A172 (cell line): ENCODE measurements around the gene ENAH. TPM values are rescaled to one million over a fixed set of nuclear protein-coding genes. Genes with fewer than 3 reads are reported as not detected.
A peak's percentile ranks its signal among the peaks of the same experiment; 100 is the strongest.

Experiments
- DNase-seq: peaks from one replicate; pipeline ENCODE4 v3.0.0-alpha.2; 2015; ENCODE audit warnings: low spot score
- total RNA-seq: library from RNA; depleted of rRNA; stranded (reverse); fragments of >200 nt; shearing (Covaris generic); gene quantifications from 2 replicates; pipeline ENCODE4 v1.2.3, GENCODE V29; 2014

The ENAH gene
- total RNA-seq, 1 experiment from 2014 or later = 129 TPM

DNA sequence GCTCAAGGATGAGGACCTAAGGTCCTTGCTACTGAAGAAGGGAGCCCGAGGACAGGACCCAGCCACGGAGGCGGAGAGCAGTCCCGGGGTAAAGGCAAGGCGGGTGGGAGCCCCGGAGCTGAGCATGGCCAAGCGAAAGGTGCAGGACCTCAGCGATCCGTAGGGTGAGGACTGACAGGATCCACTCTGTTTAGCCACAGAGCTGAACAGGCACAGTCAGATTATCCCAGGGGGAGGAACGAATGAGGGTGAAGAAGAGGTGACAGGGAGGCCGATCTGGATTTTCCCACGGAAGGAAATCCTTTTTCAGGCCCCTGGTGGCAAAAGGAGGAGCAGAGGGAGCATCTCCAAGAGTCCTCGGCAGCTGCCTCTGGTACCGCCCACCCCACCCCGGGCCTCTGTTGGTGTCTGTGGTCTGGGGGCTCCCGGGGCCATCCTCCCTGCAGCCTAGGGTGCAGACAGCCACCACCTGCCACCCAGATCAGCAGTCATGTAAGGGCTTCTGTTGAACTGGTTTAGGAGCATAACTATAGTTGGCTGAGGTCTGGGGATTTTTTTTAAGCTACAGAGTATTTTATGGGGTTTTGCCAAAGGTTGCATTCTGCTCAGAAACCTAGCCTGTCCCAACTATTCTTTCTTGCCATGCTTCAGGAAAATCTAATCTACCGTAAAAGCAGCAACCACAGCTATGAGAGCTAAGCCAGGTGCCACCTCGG is 192.7 kb downstream of the ENAH start:
- DNase-seq = no peak

DNA sequence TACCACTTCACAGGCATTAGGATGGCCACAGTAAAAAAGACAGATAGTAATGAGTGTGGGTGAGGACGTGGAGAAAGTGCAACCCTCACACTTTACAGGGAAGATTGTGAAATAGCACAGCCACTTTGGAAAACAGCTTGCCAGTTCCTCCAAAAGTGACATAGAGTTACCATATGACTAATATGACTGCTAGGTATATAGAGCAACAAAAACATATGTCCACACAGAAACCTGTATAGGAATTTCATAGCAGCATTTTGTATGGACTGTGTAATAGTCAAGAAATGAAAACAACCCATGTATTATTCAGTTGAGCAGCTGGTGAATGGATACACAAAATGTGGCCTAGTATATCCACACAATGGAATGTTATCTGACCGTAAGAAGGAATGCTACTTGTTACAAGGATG is 194.7 kb downstream of the ENAH start:
- no peak for DNase-seq

DNA sequence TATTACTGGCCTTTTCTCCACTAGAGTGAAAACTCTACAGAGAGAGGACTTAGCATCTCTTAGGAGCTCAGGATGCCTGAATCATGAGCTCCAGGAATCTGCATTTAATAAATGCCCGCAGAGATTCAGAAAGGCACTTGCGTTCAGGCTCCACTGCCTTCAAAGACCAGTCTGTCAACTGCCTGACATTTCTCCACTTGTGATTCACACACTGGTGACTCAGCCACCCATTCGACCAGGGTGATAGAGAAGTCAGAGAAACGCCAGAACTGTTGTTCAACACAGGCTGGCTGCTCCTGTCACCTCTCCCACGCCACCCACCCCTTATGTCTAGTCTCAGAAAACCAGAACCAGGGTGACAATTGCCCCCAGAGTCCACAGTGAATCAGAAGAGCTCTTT is 198.2 kb downstream of the ENAH start:
- DNase-seq = peak; percentile 94

DNA sequence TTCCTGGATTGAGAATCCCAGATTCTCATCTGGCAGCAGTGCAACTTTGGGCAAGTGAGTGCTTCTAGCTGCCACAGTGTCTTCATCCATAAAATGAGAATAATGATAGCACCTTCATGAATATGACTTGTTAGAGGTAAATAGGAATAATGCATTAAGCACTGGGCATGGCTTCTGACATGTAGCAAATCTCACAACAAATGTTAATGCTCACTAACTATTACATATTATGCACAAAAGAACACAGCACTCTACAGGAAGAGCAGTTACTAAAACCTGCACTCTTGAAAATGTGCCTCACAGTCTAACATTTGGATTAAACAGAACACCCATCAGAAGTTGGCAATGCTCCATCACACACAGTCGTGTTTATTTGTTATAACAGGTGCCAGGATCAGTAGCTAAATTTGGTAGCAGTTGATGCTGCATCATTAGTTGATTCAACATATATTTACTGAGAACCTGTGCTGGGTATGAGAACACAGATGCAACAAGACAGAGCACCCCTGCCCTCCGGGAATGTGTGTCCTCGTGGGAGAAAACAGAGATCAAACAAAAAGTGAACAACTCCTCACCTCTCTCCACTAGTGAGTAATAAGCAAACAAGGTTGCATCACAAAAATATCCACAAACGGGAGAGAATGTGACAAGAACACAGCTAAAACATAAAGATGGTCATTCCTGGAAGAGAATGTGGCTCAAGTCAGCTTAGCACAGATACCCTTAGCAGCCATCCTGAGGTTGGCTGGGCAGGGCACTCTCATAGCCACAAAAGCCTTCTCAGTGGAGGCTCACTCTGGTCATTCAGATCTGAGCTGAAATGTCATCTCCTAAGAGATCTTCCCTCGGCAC is 198.9 kb downstream of the ENAH start:
- DNase-seq = peak; percentile 30

DNA sequence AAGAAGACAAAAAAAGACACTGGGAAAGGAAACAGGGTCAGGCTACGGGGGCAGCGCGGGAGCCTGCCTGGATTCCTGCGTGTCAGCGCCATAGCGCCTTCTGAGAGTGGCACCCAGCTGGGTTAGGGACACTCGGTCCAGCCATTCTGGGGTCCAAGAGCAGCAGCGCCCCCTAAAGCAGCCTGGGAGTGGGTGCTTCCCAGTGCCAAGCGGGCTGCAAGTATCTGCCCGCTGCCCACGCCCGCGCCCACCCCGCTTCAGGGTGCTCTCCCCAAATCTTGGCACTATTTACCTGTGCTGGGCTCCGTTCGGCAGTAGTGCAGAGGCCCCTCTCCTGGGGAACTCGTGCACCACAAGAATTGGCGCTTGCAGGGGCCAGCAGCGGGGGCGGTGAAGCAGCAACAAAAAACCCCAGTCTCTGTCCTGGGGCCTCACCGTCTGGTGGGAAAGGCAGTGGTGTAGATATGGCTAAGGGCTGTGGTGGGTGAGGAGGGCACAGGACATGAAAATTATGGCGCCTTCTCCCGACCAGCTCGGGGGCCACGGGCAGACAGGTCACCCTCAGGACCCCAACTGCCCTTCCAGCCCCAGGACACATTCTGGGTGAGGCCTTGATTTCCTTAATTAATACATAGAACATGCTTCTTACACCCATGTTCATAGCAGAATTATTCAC is 200.9 kb downstream of the ENAH start:
- no peak for DNase-seq

DNA sequence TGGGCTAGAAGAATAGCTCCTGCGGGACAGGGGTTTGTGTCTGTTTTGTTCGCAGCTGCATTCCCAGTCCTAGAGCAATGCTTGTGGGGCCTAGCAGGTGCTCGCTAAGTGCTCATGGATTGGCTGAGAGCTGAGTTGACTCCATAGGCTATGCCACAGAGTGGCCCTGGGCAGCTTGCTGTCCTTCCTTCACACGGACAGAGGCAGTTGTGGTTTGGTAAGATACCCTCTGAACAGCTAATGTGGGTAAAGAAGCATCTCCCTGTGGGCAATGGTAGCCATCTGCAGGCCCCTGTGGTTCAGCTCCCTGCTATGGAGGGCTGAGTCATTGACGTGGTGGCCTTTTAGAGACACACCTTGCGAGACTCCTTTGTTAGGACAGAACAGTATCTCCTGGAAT is 201.6 kb downstream of the ENAH start:
- DNase-seq = peak; percentile 72

DNA sequence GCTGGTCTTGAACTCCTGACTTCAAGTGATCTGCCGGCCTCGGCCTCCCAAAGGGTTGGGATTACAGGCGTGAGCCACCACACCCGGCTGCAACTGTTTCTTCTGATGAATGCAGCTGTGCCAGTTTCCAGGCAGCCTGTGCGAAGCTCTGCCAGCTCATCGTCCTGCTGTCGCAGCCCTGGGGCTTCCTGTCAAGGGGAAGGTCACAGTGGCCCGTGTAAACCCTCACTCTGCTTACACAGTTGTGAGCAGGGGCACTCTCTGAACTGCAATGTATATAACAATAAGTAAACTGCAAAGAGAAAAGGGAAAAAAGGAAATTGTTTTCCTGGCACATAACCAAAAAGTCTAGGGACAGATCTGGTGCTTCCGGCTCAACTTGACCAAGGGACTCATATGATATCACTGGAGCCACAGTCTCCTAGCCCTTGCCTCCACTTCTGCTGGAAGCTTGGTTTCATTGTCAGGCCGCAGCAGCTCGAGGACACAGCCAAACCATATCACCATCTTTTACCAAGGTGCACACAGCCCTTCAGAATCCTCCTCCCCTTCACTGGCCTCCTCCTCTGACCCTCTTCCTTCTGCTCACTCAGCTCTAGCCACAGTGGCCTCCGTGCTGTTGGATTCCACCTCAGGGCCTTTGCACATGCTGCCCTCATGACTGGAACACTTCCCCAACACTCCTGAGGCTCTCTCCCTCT is 202.3 kb downstream of the ENAH start:
- DNase-seq = peak; percentile 28

DNA sequence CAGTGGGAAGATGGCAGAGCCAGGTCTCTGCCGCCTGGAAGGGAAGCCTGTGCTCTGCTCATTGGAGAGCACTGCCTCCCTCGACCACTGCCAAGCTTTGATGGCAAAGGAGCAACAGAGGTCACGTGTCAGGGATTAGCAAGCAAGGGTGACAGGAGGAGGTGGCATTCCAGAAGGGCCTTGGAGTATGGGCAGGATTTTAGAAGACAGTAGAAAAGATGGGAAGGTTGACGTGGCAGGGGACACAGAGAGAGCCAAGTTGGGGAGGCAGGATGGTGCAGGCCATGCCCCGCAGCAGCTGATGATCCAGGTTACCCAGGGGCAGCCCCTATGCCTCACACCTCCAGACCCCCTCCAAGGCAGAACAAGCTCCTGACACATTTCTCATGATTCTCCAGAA is 203.1 kb downstream of the ENAH start:
- no peak for DNase-seq

DNA sequence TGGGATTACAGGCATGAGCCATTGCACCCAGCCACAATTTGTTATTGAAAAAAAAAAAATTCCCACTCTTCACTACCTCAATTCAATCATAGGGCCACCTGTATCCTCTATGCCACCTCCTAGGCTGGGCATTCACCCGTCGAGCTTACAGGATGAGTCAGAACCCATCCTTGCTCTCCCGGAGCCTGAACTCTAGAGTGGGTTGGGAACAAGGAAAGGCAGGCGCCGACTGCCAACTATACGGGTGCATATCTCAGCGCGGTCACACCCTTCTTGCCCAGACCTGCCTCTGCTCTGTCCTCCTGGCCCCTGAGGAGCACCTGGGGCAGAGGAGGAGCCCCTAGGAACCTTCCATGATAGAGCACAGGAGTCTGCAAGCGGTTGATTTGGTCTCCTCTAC is 203.7 kb downstream of the ENAH start:
- DNase-seq = peak; percentile 97

DNA sequence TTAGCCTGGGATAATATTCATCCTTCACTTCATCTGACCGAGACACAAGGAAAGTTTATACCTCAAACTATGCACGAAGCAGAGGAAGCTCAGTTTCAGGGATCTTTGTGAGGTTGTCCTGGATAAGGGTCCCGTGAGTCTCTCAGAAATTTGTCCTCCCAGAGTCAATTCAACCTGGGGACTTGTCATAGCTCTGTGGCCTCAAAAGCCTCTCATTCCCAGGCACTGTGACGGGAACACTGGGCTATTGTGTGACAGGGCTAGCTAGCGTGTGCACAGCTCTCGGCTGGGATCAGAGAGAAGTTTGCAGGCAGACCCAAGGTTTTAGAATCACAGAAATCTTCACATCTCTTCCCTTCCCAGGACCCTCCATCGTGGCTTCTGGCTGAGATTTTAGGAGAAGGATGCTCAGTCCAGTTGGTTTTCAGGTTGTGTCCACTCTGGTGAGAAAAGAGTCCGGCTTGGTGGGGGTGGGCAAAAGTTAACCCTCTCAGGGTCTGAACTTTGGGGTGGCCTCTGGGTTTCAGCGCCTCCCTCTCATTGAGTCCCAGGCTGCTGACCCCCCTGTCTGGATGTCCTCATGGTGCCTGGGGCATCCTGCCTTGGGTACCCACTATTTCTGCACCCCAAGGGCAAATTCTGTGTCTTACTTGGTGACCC is 204.6 kb downstream of the ENAH start:
- no peak for DNase-seq

DNA sequence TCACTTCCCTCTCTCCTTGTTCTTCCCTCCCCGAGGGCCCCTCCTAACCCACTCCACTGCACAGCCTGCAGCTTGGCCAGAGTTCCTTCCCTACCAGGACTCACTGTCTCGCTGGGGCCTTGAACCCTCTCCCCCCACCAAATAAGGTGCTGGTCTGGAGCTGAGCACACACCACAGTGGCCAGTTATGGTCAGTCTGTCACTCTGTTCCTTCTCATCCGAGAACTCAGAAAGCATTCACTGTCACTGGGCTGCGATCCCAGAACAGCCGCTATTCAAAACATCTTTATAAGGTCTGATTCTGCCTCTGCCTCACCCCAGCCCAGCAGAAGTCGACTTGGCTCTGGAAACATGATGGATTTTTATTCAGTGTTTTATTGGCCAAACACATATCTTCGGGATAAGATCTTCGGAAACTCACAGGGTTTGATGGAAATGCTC is 205.3 kb downstream of the ENAH start:
- DNase-seq = no peak

DNA sequence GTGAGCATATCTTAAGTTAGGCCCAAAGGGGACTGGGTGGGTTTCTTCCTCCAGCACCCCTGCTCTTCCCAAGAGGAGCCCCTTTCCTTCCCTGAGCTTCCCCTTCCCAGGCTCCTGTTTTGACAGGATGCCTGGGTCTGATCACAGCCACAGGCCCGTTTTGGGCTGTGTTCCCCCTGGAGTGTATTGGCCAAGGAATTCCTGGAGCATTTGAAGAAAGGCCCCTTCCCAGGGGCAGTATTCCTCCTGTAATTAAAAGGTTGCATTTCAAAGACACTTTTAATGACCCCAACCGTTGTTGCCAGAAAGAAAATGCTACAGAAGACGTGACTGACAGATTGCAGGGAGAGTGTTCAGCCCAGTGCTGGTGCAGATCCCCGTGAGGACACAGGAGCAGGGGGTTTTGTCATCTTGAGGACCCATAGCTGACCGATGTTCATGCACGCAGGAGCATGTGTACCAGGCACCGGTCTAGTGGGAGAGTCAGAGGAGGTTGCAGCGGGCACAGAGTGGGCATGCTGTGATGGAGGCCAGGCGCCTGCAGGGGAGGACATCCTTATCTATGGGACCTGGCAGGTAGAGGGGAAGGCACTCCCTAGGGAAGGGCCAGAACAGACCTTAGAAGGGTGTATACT is 205.8 kb downstream of the ENAH start:
- no peak for DNase-seq

DNA sequence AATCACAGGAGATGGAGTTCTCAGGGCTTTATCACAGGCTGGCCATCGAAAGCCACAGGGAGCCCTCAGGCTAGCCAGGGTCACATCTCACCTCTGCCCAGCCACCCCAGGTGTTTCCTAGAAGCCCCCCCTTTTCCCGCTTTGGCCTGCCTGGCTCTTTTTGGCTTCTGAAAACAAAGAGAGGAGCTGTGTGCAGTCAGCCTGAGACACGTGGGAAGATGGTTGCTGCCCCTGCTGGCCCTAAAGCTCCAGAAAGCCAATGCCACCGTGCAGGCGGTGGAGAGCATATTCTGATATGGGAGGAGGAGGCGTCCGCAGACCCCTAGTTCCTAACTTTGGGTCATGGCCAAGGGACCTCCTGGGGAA is 206.3 kb downstream of the ENAH start:
- DNase-seq = no peak

DNA sequence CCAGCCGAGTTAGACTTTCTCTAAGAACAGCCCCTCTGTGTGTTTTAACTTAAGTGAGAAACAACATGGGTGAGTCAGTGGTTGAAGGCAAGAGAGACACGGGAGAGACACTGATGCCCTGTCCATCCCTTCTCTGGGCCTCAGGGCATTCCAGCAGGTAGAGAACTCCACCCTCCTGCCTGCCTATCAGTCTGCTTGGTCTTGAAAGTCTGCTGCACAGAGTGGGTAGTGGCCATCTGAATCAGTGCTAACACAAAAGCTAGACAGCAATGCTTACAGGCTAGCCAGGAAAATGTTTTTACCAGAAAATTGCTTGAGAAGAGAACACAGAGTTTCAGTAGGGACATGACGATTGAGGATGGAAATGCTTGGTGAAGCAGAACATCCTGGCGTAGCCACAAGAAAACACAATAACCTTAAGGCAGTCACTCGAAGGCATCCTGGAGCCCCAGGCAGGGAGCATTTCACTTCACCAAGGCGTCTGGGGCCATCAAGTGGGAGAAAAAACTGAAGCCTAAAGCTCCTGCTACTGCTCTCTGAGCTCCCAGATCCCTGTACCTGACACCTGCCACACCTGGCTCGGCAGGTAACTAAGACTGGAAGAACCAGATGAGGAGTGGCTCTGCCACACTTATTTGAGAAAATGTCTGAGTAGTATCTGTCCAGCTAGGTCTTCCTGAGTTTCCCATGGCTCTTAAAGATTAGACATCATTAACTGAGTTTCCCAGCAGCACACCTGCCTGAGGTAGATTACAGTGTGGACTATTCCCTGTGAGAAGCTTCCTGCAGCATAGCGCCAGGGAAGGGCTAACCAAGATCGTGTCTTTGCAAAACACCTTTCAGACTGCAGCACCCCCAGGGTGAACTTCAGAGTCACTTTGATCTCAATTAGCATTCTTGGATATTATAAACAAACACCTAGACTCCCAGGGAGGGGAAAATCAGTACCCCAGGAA is 207.0 kb downstream of the ENAH start:
- peak; percentile 48 for DNase-seq

DNA sequence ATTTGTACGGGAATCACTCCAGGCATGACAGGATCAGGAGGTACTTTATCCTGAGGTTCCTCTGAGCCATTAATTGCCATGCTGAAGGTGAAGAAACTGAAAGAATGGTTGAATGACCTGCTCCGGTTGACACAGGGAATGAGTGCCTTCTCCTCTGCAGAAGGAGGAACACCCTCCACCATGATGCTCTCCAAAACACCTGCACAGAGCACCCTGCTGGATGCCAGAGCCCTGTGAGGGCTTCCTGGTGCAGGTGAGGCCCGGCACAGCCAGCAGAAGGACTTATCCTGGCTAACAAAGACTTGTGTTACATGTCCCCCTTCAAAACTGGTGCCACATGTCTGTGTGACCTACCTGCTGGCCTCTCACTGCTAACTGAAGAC is 210.8 kb downstream of the ENAH start:
- DNase-seq = no peak

DNA sequence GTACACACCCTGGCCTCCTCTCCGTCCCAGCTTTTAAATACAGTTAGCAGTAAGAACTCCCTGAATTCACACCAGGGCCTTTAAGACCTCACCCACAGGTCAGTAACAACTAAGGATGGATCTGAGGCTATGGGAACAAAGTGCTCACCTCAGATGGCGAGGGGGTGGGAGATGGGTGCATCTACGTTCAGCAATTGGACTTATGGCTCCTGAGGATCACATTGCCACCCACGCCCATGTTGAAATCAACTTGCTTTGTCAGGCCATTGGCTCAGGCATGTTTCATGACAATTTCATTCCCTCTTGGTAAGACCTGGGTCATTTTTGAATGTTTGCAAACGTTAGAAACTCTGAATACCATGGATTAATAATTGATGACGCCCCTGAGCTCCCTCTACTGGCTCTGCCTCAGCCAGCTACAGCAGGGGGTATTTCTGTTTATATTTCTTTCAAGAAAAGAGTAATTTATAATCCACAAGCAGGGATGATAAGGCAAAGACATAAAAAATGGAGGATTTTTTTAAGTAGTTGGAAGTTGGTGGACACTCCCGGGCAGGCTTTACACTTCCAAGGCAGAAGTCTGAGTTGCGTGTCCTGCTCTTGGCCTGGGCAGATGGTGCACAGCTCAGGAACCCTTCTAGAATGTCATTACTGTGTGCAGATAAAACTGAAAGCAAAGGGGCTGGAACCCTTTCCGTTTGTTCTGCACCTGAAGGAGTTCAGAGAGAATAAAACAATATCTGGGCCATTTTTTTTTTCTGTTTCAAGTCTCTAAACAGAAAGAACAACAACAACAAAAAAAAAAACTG is 211.4 kb downstream of the ENAH start:
- no peak for DNase-seq

DNA sequence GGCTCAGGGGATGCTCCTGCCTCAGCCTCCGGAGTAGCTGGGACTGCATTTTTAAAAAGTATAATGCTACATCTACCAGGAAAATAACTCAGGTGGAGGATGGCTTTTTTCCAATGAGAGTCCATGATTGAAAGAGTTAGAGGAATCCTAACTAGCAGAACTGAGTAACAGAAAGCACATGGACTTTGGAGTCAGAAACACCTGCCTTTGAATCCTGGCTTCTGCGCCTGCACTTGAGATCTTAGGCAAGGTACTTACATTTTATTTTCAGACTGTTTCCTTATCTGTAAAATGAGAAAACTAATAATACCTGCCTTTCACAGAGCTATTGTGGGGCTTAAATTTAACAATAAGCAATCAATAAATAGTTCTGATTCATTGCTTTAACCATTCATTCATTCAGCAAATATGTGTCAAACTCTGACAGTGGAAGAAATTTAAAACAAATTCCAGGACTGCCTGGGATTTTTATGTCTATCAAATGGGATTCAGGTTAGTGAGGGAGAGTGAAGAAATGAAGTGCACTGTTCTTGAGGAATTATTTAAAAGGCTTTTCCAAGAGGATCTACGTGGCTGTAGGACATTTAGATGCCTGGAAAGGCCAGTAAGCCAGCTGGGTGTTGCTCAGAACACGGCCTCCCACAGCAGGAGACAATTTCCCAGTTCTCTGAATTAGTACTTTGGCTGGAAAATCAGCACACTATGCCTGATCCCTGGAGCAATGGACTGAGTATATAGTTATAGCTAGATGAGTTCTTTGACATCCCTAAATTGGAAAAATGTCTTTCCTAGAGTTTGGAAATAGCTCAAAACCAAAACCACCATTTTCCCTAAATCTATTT is 212.3 kb downstream of the ENAH start:
- no peak for DNase-seq
